ENCODE data around the gene IGSF11.

Gene IGSF11

GRCh38 chr3:118951089-118951488, 83.6 kb downstream of the IGSF11 start:
- no peak for DNase-seq

- DNase-seq, result no peak
Measured at GRCh38 chr3:118949113-118949760, 85.4 kb downstream of the IGSF11 start.

GRCh38 chr3:118948146-118948545, 86.5 kb downstream of the IGSF11 start:
- DNase-seq, result no peak

GRCh38 chr3:118946449-118946848, 88.2 kb downstream of the IGSF11 start:
- no peak for DNase-seq

GRCh38 chr3:118945834-118946233, 88.8 kb downstream of the IGSF11 start:
- DNase-seq, result peak in 1 of 56 donors; percentile 24

- no peak for DNase-seq
Measured at GRCh38 chr3:118943597-118943996, 91.0 kb downstream of the IGSF11 start.

GRCh38 chr3:118942671-118943070, 92.0 kb downstream of the IGSF11 start:
- peak in 1 of 56 donors; percentile 0 for DNase-seq

- DNase-seq, result no peak
Measured at GRCh38 chr3:118942195-118942594, 92.5 kb downstream of the IGSF11 start.

- no peak for DNase-seq
Measured at GRCh38 chr3:118941236-118941635, 93.4 kb downstream of the IGSF11 start.

GRCh38 chr3:118938183-118938961, 96.3 kb downstream of the IGSF11 start:
- no peak for DNase-seq

- DNase-seq, result no peak
Measured at GRCh38 chr3:118936811-118937210, 97.8 kb downstream of the IGSF11 start.

GRCh38 chr3:118932822-118933558, 101.7 kb downstream of the IGSF11 start:
- DNase-seq, result peak in 21 of 56 donors; percentile 1 to 44 (median 16)

- DNase-seq, result no peak
Measured at GRCh38 chr3:118931996-118932395, 102.7 kb downstream of the IGSF11 start.

- no peak for DNase-seq
Measured at GRCh38 chr3:118927449-118927848, 107.2 kb downstream of the IGSF11 start.

- no peak for DNase-seq
Measured at GRCh38 chr3:118912188-118912587, 122.5 kb downstream of the IGSF11 start.

GRCh38 chr3:118910332-118910731, 124.3 kb downstream of the IGSF11 start:
- no peak for DNase-seq

GRCh38 chr3:118909763-118910162, 124.9 kb downstream of the IGSF11 start:
- DNase-seq, result no peak

GRCh38 chr3:118907909-118908308, 126.7 kb downstream of the IGSF11 start:
- no peak for DNase-seq

GRCh38 chr3:118900737-118901525, 133.7 kb downstream of the IGSF11 start:
- no peak for DNase-seq

- DNase-seq, result no peak
Measured at GRCh38 chr3:118890206-118890605, 144.4 kb downstream of the IGSF11 start.

- no peak for DNase-seq
Measured at GRCh38 chr3:118889691-118890090, 145.0 kb downstream of the IGSF11 start.

Measured in amygdala (tissue), 56 donors.